Measurements from ENCODE around the gene SDHC.
"Not testable (repeated sequence)": the region's sequence is repeated elsewhere in the genome, so short reads cannot be mapped to it uniquely, and the experiment has no call there.

Gene SDHC

DNA sequence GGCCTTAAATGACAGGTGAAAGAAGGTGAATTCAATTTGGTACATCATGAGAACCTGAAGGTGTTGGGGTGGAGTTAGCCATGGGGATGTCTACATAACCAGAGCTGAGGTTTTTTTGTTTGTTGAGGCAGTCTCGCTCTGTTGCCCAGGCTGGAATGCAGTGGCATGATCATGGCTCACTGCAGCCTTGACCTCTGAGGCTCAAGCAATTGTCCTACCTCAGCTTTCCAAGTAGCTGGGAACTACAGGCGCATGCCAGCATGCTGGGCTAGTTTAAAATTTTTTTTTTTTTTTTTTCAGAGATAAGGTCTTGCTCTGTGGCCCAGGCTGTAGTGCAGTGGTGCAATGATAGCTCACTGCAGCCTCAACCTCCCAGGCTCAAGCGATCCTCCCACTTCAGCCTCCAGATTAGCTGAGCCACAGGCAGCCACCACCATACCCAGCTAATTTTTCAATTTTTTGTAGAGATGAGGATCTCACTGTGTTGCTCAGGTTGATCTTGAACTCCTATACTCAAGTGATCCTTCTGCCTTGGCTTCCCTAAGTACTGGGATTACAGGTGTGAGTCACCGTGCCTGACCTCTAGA, 2.5 kb upstream of the SDHC start:
- DNase-seq = no peak

- no peak for DNase-seq
Observed at GRCh38 chr1:161313554-161314200, 504 bp upstream of the SDHC start.

GRCh38 chr1:161315841-161316674, 1.9 kb downstream of the SDHC start:
- not testable (repeated sequence) for DNase-seq

DNA sequence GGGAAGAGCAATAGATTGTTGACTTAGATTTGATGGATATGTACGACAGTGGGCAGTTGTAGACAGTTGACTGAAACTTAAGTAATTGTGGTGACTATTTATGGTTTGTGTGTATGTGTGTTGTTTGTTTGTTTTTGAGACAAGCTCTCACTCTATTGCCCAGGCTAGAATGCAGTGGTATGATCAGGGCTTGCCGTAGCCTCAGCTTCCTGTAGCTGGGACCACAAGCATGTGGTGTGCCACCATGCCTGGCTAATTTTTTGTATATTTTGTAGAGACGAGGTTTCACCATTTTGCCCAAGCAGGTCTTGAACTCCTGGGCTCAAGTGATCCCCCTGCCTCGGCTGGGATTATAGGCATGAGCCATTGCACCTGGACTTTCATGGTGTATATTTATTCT, 9.8 kb downstream of the SDHC start:
- DNase-seq = no peak

DNA sequence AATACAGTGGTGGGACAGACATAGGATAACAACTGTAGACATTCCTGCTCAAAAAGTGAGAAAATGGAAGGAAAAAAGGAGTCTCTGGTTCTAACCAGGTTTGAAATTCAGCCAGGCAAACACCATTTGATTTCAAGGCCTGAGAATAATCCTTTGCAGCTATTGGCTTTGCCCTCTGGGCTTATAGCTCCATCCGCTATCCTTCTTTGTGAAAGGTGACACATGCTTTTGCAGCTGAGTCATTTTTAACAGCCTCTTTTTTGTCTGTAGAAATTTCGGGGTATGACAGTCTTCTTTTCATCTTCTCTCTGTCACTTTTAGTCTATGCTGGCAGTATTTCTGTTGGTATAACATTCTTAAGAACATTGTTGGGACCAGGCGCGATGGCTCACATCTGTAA, 16.2 kb downstream of the SDHC start:
- DNase-seq = no peak

- no peak for DNase-seq
Observed at GRCh38 chr1:161333166-161333565, 19.0 kb downstream of the SDHC start.

DNA sequence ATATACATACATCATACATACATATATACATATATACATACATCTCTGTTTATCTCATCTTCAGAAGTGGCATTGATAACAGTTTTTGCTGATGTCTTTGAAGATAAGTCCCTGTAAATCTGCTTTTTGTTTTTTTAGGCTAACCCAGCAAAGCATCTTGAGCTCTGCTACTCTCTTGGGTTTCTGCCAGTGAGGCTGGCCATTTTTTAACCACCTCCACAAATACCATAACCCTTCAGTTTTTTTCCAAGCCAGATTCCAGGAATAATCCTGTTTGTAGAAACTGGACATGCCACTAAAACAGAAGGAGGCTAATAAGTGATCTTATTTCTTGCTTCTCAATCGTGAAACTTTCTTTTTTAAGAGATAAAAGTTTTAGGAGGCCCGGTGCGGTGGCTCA, 21.6 kb downstream of the SDHC start:
- no peak for DNase-seq

GRCh38 chr1:161342177-161342576, 28.0 kb downstream of the SDHC start:
- no peak for DNase-seq

GRCh38 chr1:161342821-161343220, 28.6 kb downstream of the SDHC start:
- no peak for DNase-seq

- no peak for DNase-seq
Observed at GRCh38 chr1:161350671-161351070, 36.5 kb downstream of the SDHC start.

DNA sequence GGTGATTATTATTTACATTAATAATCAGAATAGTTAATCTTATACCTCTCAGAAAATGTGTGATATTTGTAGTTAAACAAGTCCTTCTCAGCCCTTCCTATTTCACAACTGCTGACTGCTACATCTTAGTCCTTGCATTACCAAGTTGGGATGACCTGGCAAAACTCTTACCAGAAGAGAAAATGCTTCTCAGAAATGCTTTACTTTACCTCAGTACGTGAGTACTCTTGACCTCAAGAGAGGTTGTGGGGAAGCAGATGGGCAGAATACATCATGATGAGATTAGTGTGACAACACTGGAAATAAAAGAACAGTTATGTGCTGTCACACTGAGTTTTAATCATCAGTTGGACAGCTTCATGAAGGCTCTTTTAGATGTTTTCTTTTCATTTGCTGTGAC, 37.3 kb downstream of the SDHC start:
- no peak for DNase-seq

DNA sequence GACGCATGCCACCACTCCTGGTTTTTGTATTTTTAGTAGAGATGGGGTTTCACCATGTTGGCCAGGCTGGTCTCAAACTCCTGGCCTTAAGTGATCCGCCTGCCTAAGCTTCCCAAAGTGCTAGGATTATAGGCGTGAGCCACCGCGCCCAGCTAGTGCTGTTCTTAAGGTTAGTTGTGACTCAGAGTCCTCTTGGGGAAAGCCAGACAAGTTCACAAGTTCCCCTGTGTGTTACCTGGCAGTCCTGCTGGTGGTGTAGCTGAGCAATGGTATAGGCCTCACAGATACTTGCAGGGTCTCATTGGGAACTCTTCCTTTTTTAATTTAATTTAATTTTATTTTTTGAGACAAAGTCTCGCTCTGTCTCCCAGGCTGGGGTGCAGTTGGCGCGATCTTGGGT, 42.9 kb downstream of the SDHC start:
- no peak for DNase-seq

DNA sequence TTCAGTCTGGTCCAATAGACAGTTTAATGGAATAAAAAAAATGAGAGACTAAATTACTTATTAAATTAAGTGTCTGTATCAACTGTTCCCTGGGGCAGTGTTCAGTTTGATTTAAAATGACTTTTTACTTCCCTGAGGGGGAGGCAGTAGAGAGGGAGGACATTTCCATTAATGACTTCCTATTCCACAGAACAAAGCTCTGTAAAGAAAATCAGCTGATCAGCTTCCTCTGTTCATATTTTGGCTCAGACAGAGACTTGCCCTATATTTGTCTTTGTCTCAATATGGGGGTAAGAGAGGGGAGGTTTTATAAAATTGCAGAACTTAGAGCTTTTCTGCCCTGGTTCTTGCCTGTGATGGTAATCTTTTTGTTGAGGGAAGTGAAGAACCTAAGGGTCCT, 45.1 kb downstream of the SDHC start:
- DNase-seq = no peak

DNA sequence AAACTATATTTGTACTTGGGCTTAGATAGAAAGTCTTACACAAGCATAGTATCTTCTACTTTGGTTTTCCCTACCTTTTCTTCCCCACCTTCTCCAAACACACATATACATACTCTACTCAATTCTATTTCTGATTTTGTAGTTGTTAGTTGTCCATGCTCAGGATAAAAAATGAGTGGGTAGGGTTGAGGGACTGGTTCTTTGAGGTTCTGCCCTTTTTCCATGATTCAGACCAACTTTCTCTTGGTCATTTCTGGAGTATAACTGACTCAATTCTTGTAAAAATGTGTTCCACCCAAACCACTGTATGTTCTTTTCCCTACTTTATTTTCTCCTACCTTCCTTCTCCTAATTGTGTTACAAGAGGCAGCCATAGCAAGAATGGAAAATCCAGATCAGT, 50.2 kb downstream of the SDHC start:
- no peak for DNase-seq

DNA sequence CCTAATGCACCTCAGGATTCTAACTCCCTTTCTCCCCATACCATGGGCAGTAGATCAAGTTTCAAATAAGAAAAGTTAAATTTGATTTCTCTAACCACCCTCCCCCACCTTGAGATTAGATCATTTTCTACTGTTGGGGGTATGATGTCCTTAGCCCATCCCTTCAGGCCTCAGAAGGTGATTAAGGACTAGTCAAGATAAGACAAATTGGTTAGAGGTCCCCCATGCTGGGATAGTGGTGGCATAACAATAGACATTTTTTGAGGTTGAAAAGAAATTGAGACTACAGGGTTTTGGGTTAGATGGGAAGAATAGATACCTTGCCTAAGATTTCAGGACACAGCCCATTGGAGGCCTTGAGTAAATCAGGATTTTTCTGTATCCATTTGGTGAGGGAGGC, 51.0 kb downstream of the SDHC start:
- DNase-seq = no peak

DNA sequence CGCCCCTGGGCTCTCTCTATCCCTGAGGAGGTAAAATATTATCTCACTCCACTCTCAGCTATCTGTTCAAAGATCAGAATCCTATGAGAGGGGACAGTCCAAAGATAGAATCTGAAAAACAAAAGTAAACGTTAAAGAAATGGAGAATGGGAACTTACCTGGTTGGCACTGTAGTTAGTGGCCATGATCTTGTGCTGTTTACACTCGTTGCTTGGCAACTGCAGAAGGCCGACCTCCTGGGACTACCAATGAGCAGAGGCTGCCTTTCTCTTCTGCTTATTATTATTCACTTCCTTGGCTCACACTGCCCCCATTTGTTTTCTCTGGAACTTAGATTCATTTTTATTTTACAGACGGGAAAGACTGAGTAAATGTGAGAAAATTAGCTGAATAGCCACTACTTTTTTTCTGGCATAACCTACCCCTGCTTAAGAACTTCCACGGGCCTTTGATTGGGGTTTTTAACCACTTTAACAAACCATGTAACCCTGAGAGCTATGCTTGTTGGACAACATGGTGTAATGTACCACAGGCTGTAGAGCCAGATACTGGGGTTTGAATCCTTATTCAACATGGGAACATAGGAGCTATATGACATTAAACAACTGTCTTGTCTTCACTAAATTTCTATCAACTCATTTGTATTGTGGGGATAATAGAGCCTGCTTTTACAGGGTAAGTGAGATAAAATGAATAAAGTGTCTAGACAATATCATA, 53.7 kb downstream of the SDHC start, which contains the start of gene CFAP126:
Gene CFAP126 (minus strand): TSS at position 193 of the 717 bp plus-strand sequence. CDS start 8 bp downstream, at position 185.
- peak; percentile 67 for DNase-seq

DNA sequence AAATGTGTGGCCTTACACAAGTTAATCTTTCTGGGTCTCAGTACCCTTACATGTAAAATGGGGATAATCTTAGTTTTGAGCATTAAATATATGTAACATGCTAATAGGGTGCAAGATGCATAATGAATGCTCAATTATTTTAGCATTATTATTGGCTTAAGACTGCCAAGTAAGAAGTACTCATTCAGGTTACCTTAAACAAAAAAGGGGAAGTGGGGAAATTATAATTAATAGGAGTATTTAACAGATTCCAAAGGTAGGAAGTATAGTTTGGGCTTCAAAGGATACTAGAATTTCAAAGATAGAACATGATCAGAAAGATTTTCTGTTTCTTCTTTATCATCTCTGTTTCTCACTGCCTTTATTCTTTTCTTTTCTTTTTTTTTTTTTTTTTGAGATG, 59.3 kb downstream of the SDHC start:
- no peak for DNase-seq

DNA sequence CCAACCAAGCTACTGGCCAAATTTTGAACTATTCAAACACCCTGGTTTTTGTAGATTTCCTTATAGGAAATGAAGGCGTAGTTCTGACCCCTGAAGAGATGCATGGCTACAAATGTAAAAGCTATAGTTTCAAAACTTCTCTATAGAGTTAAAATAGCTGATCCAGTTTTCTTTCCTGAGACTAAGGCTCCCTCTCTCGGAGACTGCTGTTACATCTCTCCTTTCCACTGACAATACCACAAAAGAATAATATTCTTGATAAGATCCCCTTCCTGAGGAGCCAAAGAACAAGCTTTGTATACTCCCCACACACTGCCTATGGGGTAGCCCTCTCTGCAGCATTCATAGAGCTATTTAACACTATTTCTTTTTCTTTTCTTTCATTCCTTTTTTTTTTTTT, 60.2 kb downstream of the SDHC start:
- no peak for DNase-seq

- no peak for DNase-seq
Observed at GRCh38 chr1:161378014-161378413, 63.8 kb downstream of the SDHC start.

DNA sequence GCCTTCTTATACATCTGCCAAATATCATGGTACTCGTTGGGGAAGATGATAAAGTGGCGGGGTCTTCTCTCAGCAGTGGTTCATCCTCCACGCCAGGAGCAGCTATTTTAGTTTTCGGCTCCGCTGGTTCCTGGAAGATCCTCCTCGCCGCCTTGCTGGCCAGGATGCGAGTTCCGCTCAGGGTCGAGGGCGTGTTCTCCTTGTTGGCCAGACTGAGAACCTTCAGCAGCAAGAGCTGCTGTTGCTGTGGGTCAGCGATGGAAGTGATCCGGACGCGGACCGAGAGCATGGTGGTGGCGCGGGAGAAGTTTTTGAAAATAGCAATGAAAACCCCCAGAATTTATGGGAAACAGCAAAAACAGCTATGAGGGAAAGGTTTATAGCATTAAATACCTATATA, 64.9 kb downstream of the SDHC start:
- no peak for DNase-seq

DNA sequence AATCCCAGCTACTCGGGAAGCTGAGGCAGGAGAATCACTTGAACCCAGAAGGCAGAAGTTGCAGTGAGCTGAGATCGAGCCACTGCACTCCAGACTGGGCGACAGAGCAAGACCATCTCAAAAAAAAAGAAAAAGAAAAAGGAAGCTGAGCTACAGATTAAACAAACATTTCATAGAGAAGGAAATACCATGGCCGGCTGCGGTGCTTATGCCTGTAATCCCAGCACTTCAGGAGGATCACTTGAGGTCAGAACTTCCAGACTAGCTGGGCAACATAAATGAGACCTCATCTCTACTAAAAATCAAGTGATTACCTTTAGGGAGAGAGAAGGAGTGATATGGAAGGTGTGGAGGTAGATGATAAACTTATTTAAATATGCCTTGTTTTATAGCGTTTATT, 67.5 kb downstream of the SDHC start:
- no peak for DNase-seq

DNA sequence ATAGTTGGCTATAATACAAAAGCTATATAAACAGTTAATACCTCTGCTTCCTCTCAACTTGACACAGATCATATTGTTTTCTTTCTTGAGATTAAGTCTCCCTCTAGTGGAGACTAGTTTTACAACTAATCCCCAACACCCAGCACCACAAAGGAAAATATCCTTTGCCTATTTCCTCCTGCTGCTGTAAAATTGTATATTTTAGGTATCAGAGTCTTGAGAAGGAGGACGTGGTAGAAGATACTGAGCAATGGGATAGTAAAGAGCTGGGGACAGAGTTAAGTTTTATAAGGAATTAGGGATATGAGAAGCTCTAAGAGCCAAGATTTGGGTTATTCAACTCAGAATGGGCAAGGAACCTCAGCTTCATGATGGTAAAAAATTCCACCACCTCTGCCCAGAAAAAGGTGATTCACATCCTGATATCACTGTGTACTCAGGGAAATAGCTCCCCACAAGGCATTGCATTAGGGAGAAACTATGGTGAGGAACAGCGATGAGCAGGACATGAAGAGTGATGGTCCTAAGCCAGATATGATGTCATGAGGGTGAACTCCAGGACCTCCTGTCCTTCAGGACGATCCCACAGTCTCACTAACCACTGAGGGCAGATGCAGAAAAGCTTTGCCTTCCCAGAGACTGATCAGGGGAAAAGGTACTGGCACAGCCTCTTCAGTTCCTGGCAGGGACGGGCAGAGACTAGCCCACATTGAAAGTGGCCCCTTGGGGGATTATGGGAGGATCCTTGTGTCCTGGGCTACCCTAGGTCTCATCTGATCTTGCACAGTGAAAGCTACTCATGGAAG, 68.2 kb downstream of the SDHC start:
- peak; percentile 59 for DNase-seq
